Muscle layer of colon (tissue), 2 donors: Measurements from ENCODE around the gene PPL.

Experiments used
- H3K27ac ChIP-seq: one replicate; pipeline ENCODE4 v1.7.0; 2013; ENCODE audit warnings: low read depth, mild to moderate bottlenecking, low read length, moderate library complexity
- H3K27me3 ChIP-seq, 2 donors: one replicate each; pipeline ENCODE4 v1.7.0; 2013; ENCODE audit warnings: low read length in 2 of 2, mild to moderate bottlenecking in 2 of 2; ENCODE audit not compliant: insufficient read depth in 2 of 2, control insufficient read depth in 1 of 2
- H3K36me3 ChIP-seq: one replicate; pipeline ENCODE4 v1.7.0; 2013; ENCODE audit warnings: mild to moderate bottlenecking, low read length; ENCODE audit not compliant: insufficient read depth
- H3K4me1 ChIP-seq: one replicate; pipeline ENCODE4 v1.7.0; 2013; ENCODE audit warnings: mild to moderate bottlenecking, low read length; ENCODE audit not compliant: insufficient read depth
- H3K4me3 ChIP-seq, 2 donors: one replicate each; pipeline ENCODE4 v1.7.0; 2013; ENCODE audit warnings: low read length in 2 of 2, low read depth in 1 of 2, mild to moderate bottlenecking in 1 of 2, moderate library complexity in 1 of 2
- H3K9ac ChIP-seq: one replicate; pipeline ENCODE4 v1.7.0; 2013; ENCODE audit warnings: low read length
- H3K9me3 ChIP-seq: one replicate; pipeline ENCODE4 v1.7.0; 2013; ENCODE audit warnings: mild to moderate bottlenecking, low read length
- donor health status: abdominal sarcoma.
- donor health status: Adenocarcinoma of cecum.

The PPL gene

DNA sequence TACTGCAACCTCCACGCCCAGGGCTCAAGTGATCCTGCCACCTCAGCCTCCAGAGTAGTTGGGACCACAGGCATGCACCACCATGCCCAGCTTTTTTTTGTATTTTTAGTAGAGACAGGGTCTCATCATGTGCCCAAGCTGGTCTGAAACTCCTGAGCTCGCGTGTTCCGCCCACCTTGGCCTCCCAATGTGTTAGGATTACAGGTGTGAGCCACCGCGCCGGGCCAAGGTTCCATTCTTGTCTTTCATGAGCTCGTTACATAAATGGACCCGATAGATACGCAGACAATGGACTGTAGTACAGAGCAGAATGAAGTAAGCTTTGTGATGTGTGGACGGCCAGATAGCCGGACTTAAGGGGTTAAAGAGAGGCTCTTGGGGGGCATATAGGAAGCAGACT is 70.4 kb downstream of the PPL start:
- Histone ChIP-seq H3K4me1 (no peaks in the 10 kb centered on the region), H3K36me3 (peaks cover 39% of the 10 kb centered on the region), H3K9me3 (no peaks in the 10 kb centered on the region), H3K27ac (no peak overlapping the region), H3K4me3 (no peak overlapping the region), H3K27me3 (no peaks in the 10 kb centered on the region), H3K9ac (no peak overlapping the region)

DNA sequence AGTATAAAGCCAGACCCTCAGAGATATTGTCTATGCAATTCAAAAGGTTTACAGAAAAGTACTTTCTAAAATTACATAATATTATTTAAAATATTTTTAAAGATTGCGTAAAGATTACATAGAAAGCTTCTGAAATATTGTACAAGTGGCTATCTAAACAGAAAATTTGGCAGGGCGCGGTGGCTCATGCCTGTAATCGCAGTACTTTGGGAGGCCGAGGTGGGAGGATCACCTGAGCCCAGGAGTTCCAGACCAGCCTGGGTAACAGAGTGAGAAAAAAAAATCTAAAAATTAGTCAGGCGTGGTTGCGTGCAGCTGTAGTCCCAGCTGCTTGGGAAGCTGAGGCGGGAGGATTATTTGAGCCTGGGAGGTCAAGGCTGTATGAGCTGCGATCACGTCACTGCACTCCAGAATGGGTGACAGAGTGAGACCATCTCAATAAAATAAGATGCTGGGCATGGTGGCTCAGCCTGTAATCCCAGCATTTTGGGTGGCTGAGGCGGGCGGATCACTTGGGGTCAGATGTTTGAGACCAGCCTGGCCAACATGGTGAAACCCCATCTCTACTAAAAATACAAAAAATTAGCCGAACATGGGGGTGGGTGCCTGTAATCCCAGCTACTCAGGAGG is 71.6 kb downstream of the PPL start:
- Histone ChIP-seq H3K9ac (no peak overlapping the region), H3K4me1 (no peaks in the 10 kb centered on the region), H3K36me3 (peaks cover 38% of the 10 kb centered on the region), H3K4me3 (no peak overlapping the region), H3K27ac (no peak overlapping the region), H3K9me3 (no peaks in the 10 kb centered on the region), H3K27me3 (no peaks in the 10 kb centered on the region)

DNA sequence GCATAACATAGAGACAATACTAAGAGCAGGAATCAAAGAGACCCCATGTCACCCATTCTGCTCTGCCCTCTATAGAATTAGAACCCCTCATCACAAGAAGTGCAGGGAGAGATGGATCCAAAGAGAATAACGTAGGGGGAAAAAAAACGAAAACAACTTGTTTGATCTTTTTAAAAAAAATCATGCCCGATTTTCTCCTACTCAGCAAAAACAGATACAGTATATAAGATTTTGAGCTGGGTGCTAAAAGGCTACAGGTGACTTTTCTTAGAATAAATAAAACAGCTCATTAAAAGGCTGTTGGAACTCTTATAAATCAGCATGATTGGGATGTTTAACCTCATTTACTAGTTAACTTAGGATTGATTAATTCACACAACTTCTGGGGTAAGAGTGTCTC is 72.2 kb downstream of the PPL start:
- Histone ChIP-seq H3K27me3 (no peaks in the 10 kb centered on the region), H3K36me3 (peaks cover 38% of the 10 kb centered on the region), H3K4me3 (no peak overlapping the region), H3K27ac (no peak overlapping the region), H3K9me3 (no peaks in the 10 kb centered on the region), H3K4me1 (no peaks in the 10 kb centered on the region), H3K9ac (no peak overlapping the region)

DNA sequence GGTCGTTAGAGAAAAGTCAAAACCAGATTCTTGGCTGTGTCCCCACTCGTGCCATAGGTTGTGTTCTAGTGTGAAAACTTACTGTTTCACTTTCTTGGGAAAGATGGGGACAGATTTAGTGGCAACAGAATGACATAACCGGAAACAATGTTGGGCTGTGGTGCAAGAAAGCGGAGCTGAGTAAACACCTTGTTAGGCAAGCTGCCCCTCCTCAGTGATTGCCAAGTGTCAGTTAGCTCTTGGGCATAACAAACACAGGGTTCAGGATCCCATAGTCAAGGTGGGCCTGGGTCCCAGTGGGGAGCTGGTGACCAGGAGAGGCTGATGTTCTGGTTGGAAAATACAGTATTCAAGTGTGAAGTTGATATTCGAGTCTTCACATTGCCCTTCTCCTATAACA is 74.3 kb downstream of the PPL start:
- Histone ChIP-seq H3K27me3 (no peaks in the 10 kb centered on the region), H3K36me3 (peaks cover 45% of the 10 kb centered on the region), H3K27ac (no peak overlapping the region), H3K4me1 (no peaks in the 10 kb centered on the region), H3K4me3 (no peak overlapping the region), H3K9ac (no peak overlapping the region), H3K9me3 (no peaks in the 10 kb centered on the region)

DNA sequence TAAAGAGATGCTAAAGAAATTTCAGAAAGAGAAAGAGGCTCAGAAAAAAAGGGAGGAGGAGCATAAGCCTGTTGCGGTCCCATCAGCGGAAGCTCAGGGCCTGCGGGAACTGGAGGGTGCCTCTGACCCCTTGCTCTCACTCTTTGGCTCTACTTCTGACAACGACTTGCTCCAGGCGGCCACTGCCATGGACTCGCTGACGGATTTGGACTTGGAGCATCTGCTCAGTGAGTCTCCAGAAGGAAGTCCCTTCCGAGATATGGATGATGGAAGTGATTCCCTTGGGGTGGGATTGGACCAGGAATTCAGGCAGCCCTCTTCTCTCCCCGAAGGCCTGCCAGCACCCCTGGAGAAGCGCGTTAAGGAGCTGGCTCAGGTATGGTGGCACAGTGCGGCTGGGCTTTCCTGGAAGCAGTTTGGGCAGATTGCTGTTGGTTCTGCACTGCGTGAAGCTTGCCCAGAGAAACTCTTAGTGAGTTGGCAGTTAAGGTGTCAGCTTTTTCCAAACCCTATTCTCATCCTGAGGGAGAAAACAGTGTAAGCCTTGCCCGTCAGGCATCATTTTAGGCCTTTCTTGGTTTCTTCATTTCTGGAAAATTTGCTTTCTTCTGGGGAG is 76.1 kb downstream of the PPL start:
- H3K9ac ChIP-seq, result no peak overlapping the region
- no peaks in the 10 kb centered on the region for H3K27me3 ChIP-seq
- H3K4me3 ChIP-seq, result no peak overlapping the region
- no peaks in the 10 kb centered on the region for H3K4me1 ChIP-seq
- H3K36me3 ChIP-seq, result peaks cover 54% of the 10 kb centered on the region
- no peaks in the 10 kb centered on the region for H3K9me3 ChIP-seq
- H3K27ac ChIP-seq, result no peak overlapping the region

DNA sequence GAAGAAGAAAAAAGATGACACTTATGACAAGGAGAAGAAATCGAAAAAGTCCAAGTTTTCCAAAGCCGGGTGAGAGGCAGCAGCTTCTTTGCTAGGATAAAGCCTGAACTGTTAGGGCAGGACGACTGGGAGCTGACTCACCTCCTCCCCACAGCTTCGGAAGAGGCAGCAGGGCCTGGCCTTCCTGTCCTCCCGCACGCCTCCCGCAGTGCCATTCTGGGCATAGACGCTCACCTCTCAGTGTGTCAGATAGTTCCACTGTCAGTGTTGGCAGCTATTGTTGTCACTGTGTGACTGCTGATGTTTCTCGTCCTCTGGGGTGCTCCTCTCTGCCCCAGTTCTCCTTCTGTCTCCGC is 77.1 kb downstream of the PPL start:
- H3K4me3 ChIP-seq, result no peak overlapping the region
- no peak overlapping the region for H3K9ac ChIP-seq
- H3K4me1 ChIP-seq, result no peaks in the 10 kb centered on the region
- peaks cover 64% of the 10 kb centered on the region for H3K36me3 ChIP-seq
- H3K9me3 ChIP-seq, result no peaks in the 10 kb centered on the region
- no peaks in the 10 kb centered on the region for H3K27me3 ChIP-seq
- no peak overlapping the region for H3K27ac ChIP-seq

DNA sequence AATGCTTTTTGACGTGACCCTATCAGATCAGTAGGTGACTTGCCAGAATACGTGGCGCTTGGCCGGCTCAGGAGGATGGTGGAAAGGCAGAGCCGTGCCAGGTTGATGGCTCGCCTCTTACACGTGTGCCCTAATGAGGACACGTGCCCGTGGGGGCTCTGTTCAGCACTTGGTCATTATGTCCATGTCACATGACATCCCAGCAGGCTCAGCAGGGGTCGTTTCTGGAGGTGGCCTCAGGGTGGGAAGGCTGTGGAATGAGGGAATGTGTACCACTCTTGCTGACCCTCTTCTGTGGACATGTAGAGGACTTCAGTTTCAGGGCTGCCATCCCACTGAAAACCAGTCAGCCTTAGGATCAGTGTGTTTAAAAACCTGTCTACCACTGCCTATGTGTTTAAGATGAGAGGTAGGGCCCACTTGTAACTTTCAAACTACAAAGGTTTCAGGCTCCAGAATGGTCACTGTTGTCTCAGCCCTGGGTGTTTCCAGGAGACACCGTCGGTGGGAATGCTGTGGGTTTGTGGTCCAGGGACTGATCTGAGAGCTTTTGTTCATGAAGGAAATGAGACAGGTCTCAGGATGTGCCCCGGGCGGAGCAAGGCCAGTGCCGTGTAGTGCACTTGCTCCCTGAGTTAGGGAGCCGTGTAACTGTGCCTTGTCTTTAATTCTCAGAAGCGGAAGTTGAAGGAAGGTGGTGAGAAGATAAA is 77.6 kb downstream of the PPL start:
- H3K9ac ChIP-seq, result no peak overlapping the region
- H3K4me3 ChIP-seq, result no peak overlapping the region
- H3K4me1 ChIP-seq, result no peaks in the 10 kb centered on the region
- H3K36me3 ChIP-seq, result peaks cover 65% of the 10 kb centered on the region
- no peaks in the 10 kb centered on the region for H3K27me3 ChIP-seq
- no peak overlapping the region for H3K27ac ChIP-seq
- H3K9me3 ChIP-seq, result no peaks in the 10 kb centered on the region

DNA sequence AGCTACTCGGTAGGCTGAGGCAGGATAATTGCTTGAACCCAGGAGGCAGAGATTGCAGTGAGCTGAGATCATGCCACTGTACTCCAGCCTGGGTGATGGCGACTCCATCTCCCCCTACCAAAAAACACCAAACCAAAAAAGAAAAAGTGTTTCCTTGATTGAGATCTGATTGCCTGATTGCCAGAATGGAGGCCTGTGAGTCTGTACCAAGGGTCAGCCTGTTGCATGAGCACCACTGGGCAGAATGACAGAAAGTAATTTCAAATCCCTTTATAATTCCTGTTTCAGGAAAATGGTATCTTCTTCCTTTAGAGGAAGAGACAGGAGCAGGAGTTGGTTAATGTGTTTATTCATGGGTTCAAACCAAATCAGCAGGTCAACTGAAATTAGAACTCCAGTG is 81.1 kb downstream of the PPL start:
- H3K9ac ChIP-seq, result no peak overlapping the region
- no peak overlapping the region for H3K4me3 ChIP-seq
- H3K9me3 ChIP-seq, result no peaks in the 10 kb centered on the region
- peaks cover 4% of the 10 kb centered on the region for H3K4me1 ChIP-seq
- no peak overlapping the region for H3K27ac ChIP-seq
- H3K27me3 ChIP-seq, result no peaks in the 10 kb centered on the region
- peaks cover 51% of the 10 kb centered on the region for H3K36me3 ChIP-seq

DNA sequence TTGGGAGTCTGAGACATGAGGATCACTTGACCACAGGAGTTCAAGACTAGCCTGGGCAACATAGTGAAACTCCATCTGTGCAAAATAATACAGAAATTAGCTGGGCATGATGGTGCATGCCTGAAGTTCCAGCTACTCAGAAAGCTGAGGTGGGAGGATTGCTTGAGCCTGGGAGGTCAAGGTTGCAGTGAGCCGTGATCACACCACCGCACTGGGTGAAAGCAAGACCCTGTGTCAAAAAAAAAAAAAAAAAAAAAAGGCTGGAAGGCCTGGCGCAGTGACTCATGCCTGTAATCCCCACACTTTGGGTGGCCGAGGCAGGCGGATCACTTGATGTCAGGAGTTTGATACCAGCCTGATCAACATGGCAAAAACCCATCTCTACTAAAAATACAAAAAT is 81.6 kb downstream of the PPL start:
- Histone ChIP-seq H3K27me3 (no peaks in the 10 kb centered on the region), H3K36me3 (peaks cover 47% of the 10 kb centered on the region), H3K4me1 (peaks cover 8% of the 10 kb centered on the region), H3K27ac (no peak overlapping the region), H3K9me3 (no peaks in the 10 kb centered on the region), H3K4me3 (no peak overlapping the region), H3K9ac (no peak overlapping the region)

DNA sequence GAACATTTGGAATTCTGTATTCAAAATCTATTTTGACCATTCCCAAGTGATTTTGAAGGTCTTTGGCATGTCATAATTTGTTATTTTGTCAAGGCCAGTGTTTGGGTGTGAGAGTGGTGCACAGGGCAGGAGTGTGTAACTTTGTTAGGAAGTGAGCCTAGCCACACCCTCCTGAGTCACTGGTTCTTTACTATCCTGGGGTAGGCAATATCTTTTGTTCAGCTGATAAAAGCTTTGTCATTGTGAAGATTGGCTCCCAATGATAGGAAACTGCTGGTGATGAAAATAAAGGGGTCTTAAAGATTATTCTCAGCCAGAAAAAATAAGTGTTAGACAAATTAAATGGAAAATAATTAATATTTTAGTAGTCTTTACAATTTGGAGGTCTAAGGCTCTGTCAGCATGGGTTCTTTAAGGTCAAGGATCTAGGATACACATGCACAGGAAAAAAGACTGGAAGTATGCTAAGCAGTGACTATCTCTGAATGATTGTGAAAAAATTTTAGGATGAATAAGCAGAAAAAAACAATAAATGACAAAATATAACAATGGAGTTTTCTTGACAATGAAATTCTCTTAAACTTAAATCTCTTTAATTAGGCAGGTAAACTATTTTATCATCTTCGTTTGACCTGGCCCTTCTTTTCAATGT is 84.6 kb downstream of the PPL start:
- peaks cover 27% of the 10 kb centered on the region for H3K4me1 ChIP-seq

DNA sequence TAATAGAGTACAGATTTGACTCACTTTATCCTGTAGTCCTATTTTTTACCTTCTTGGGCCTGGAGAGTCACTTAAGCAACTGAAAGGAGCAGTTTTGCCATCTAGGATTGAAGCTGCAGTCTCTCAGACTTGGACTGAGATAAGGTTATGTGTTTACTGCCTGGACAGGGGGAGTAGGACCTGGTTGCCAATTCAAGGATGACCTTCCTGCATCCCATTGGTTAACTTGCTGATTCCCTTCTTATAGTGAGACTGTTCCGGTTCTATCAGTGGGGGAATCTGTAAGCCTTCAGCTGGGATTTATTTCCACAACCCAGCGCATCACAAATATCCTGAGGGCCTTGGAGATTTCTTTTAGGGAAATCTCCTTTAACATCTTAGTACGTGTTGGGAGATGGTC is 86.7 kb downstream of the PPL start:
- no peak overlapping the region for H3K4me3 ChIP-seq
- no peaks in the 10 kb centered on the region for H3K27me3 ChIP-seq
- H3K27ac ChIP-seq, result no peak overlapping the region
- no peaks in the 10 kb centered on the region for H3K9me3 ChIP-seq
- H3K9ac ChIP-seq, result no peak overlapping the region
- H3K36me3 ChIP-seq, result peaks cover 5% of the 10 kb centered on the region
- peaks cover 39% of the 10 kb centered on the region for H3K4me1 ChIP-seq

More for the DNA sequence above, 84.6 kb downstream of the PPL start:
- H3K27ac ChIP-seq, result no peak overlapping the region
- H3K9me3 ChIP-seq, result no peaks in the 10 kb centered on the region
- no peaks in the 10 kb centered on the region for H3K27me3 ChIP-seq
- no peak overlapping the region for H3K4me3 ChIP-seq
- H3K36me3 ChIP-seq, result peaks cover 21% of the 10 kb centered on the region
- no peak overlapping the region for H3K9ac ChIP-seq
